ENCODE results near the gene FILIP1. TPM values are rescaled to one million over a fixed set of nuclear protein-coding genes. Genes with fewer than 3 reads are reported as not detected.
A peak's percentile ranks its signal among the peaks of the same experiment; 100 is the strongest.

Gene FILIP1
- total RNA-seq, 2 donors from 2014 or later, result 78.2 to 117 TPM

- no peaks in the 10 kb centered on the region for H3K27me3 ChIP-seq
- DNase-seq (ENCODE audit: low spot score), result no peak
- peak overlapping the region; percentile 86 to 92 for H3K27ac ChIP-seq
- H3K4me3 ChIP-seq, result peak overlapping the region; percentile 62 to 87
- no peaks in the 10 kb centered on the region for H3K9me3 ChIP-seq
- peaks cover 11% of the 10 kb centered on the region for H3K36me3 ChIP-seq
- TF ChIP-seq CTCF (IDR thresholded peaks at IDR 0.05), result no peak
- H3K4me1 ChIP-seq, result peaks cover 0 to 28% of the 10 kb centered on the region in 2 donors
Observed at GRCh38 chr6:75244063-75244584, 249.5 kb downstream of the FILIP1 start.

GRCh38 chr6:75243333-75244062 is 250.1 kb downstream of the FILIP1 start, which contains the start of gene COX7A2:
Gene COX7A2 (minus strand): TSS chr6:75243801. CDS start chr6:75243734, 67 bp downstream.
- Histone ChIP-seq H3K27ac (peak within 1 kb of the TSS; percentile 86 to 92), H3K36me3 (peaks cover 16% of the 10 kb centered on the region), H3K9me3 (no peaks in the 10 kb centered on the region), H3K27me3 (no peaks in the 10 kb centered on the region), H3K4me1 (peaks cover 0 to 28% of the 10 kb centered on the region in 2 donors), H3K4me3 (peak within 1 kb of the TSS; percentile 62 to 87)
- TF ChIP-seq CTCF (IDR thresholded peaks at IDR 0.05), result no peak
- DNase-seq (ENCODE audit: low spot score), result peak; percentile 95

Small RNAs within 50 kb of the gene (microRNA-seq; reads per million reads assigned to microRNA genes)
- 0 reads per million in 2 donors for gene MIR4463 (ENCODE audit: borderline number of aligned reads in 2 of 2, borderline replicate concordance in 1 of 2)

Other genes with a start within 250 kb of the FILIP1 start
- gene COX7A2, start 250.0 kb downstream of the FILIP1 start, total RNA-seq, result 1,000 to 10,000 TPM in 1 of 2 donors, 100 to 1,000 TPM in 1; 647 to 2,028 TPM
- gene TMEM30A, start 209.0 kb downstream of the FILIP1 start, total RNA-seq, result 10 to 100 TPM; 45.6 to 47.3 TPM
- 10 to 100 TPM; 54.6 to 59.8 TPM for gene SENP6, start 108.1 kb upstream of the FILIP1 start, total RNA-seq